ENCODE results near the gene KLHL40.

KLHL40 gene

DNA sequence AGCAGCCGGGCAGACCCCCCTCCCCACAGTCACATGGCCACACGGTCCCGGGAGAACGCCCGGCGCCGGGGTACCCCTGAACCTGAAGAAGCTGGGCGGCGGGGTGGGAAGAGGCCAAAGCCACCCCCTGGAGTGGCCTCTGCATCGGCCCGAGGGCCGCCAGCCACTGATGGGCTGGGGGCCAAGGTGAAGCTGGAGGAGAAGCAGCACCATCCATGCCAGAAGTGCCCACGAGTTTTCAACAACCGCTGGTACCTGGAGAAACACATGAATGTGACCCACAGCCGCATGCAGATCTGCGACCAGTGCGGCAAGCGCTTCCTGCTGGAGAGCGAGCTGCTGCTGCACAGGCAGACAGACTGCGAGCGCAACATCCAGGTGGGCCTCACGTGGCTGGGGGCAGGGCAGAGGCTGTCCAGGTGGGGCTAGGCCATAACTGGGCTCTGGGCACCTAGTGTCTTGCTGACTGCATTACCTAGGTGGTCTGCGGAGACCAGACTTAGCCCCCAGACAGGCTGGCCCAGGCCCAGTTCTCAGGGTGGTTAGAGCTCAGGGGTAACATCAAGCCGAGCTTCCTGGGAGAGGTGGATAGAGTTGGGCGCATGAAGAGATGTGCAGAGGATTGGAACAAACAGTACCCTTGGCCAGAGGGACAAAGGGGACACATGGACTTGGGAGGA, 25.7 kb upstream of the KLHL40 start:
- H3K4me1 ChIP-seq (ENCODE audit: insufficient read depth, poor library complexity, severe bottlenecking): no peaks in the 10 kb centered on the region
- no peak overlapping the region for H3K4me3 ChIP-seq (ENCODE audit: severe bottlenecking)
- no peaks in the 10 kb centered on the region; the same call in 1 of the 2 replicates for H3K36me3 ChIP-seq (ENCODE audit: low read depth)
- TF ChIP-seq CTCF (IDR thresholded peaks at IDR 0.05; ENCODE audit: poor library complexity, severe bottlenecking): no peak
- ATAC-seq (ENCODE audit: low read depth) (no peak), DNase-seq (ENCODE audit: low spot score) (no peak)
- H3K27me3 ChIP-seq (ENCODE audit: insufficient read depth, poor library complexity, severe bottlenecking): no peaks in the 10 kb centered on the region
- no peaks in the 10 kb centered on the region for H3K9me3 ChIP-seq (ENCODE audit: severe bottlenecking)
- no peak overlapping the region for H3K27ac ChIP-seq (ENCODE audit: poor library complexity, severe bottlenecking)

- DNase-seq (ENCODE audit: low spot score): no peak
- no peak overlapping the region for H3K4me3 ChIP-seq (ENCODE audit: severe bottlenecking)
- TF ChIP-seq CTCF (IDR thresholded peaks at IDR 0.05; ENCODE audit: poor library complexity, severe bottlenecking): no peak
- H3K27me3 ChIP-seq (ENCODE audit: insufficient read depth, poor library complexity, severe bottlenecking): no peaks in the 10 kb centered on the region
- no peaks in the 10 kb centered on the region for H3K9me3 ChIP-seq (ENCODE audit: severe bottlenecking)
- no peak for ATAC-seq (ENCODE audit: low read depth)
- no peaks in the 10 kb centered on the region for H3K4me1 ChIP-seq (ENCODE audit: insufficient read depth, poor library complexity, severe bottlenecking)
- H3K36me3 ChIP-seq (ENCODE audit: low read depth): no peaks in the 10 kb centered on the region; the same call in 1 of the 2 replicates
- no peak overlapping the region for H3K27ac ChIP-seq (ENCODE audit: poor library complexity, severe bottlenecking)
Measured at GRCh38 chr3:42660131-42660715, 25.1 kb upstream of the KLHL40 start.

- ATAC-seq (ENCODE audit: low read depth) (no peak), DNase-seq (ENCODE audit: low spot score) (no peak)
- peak; percentile 18 for TF ChIP-seq CTCF (IDR thresholded peaks at IDR 0.05; ENCODE audit: poor library complexity, severe bottlenecking)
- no peaks in the 10 kb centered on the region; the same call in 1 of the 2 replicates for H3K36me3 ChIP-seq (ENCODE audit: low read depth)
- no peak overlapping the region for H3K4me3 ChIP-seq (ENCODE audit: severe bottlenecking)
- no peaks in the 10 kb centered on the region for H3K27me3 ChIP-seq (ENCODE audit: insufficient read depth, poor library complexity, severe bottlenecking)
- H3K27ac ChIP-seq (ENCODE audit: poor library complexity, severe bottlenecking): no peak overlapping the region
- no peaks in the 10 kb centered on the region for H3K9me3 ChIP-seq (ENCODE audit: severe bottlenecking)
- no peaks in the 10 kb centered on the region for H3K4me1 ChIP-seq (ENCODE audit: insufficient read depth, poor library complexity, severe bottlenecking)
Measured at GRCh38 chr3:42660898-42661297, 24.4 kb upstream of the KLHL40 start.

- Histone ChIP-seq H3K9me3 (ENCODE audit: severe bottlenecking) (no peaks in the 10 kb centered on the region), H3K27me3 (ENCODE audit: insufficient read depth, poor library complexity, severe bottlenecking) (no peaks in the 10 kb centered on the region), H3K4me1 (ENCODE audit: insufficient read depth, poor library complexity, severe bottlenecking) (no peaks in the 10 kb centered on the region), H3K4me3 (ENCODE audit: severe bottlenecking) (no peak overlapping the region), H3K27ac (ENCODE audit: poor library complexity, severe bottlenecking) (no peak overlapping the region), H3K36me3 (ENCODE audit: low read depth) (no peaks in the 10 kb centered on the region; the same call in 1 of the 2 replicates)
- no peak for TF ChIP-seq CTCF (IDR thresholded peaks at IDR 0.05; ENCODE audit: poor library complexity, severe bottlenecking)
- ATAC-seq (ENCODE audit: low read depth): no peak
- no peak for DNase-seq (ENCODE audit: low spot score)
Measured at GRCh38 chr3:42661593-42662022, 23.7 kb upstream of the KLHL40 start.
